ENCODE measurements around the gene DRC7. TPM values are rescaled to one million over a fixed set of nuclear protein-coding genes. Genes with fewer than 3 reads are reported as not detected.

DRC7 gene
- total and polyA plus RNA-seq, 9 of the 15 experiments (the other 6 are each of a cell fraction or from before 2014, with no cell fraction given) = 0.04 to 0.33 (median 0.12) TPM; not detected in 3

GRCh38 chr16:57689762-57690558, 4.6 kb upstream of the DRC7 start (continued):
- TF ChIP-seq SIN3A (IDR thresholded peaks at IDR 0.05; ENCODE audit: borderline replicate concordance in 2 of 2, control insufficient read depth in 1 of 2, low read depth in 2 of 2, low read length in 2 of 2) (peak in 1 of 2 experiments; percentile 23; a peak in 1 of 4 replicates), MLX (CRISPR knock-in tag; conservative IDR thresholded peaks at IDR 0.05) (no peak), ZNF134 (CRISPR knock-in tag; conservative IDR thresholded peaks at IDR 0.05) (0 out of 2 replicates have a peak, but pooled peaks have one; percentile 39)

- intact Hi-C loops (cut with micrococcal nuclease) = loop anchor here (1.0 to 5.0 kb wide), 3 partner anchors 15 to 46 kb away; partner anchors contain the start of gene KATNB1
- no peaks in the 10 kb centered on the region for H4K20me1 ChIP-seq (replicated peaks; ENCODE audit: control insufficient read depth, insufficient read depth, low read length)
- H3K9me3 ChIP-seq (replicated peaks; ENCODE audit: control insufficient read depth, insufficient read depth, low read depth, low read length) = no peaks in the 10 kb centered on the region
- peak overlapping the region; percentile 19; the same call in 1 of the 2 replicates for H3K4me2 ChIP-seq (ENCODE audit: insufficient read depth, low read length)
- no peaks in the 10 kb centered on the region for H3K36me3 ChIP-seq (ENCODE audit: control insufficient read depth, insufficient read depth, low read length)
- FAIRE-seq = peak; percentile 63
- ChIA-PET CTCF (ENCODE audit: low intra/inter-chr PET ratio) (no interaction called here), POLR2A (interaction anchor here (0.5 to 2.2 kb wide), 4 partner anchors 9 to 578 kb away, joined by 3 to 15 read pairs (median 3); no protein-coding TSS in a partner anchor)
- H3K27ac ChIP-seq (ENCODE audit: extremely low read depth, low read depth, low read length) = no peak overlapping the region
- H3K4me3 ChIP-seq = no peak overlapping the region
- peaks cover 54 to 63% of the 10 kb centered on the region in 2 experiments for H3K4me1 ChIP-seq (replicated peaks in 1 of 2; ENCODE audit: control insufficient read depth in 2 of 2, insufficient read depth in 2 of 2, low read length in 2 of 2)
- 0% methylated on average over 4 of the region's 4 CpGs for WGBS (ENCODE audit: insufficient coverage, low coverage, missing lambda C conversion rate)
- in situ Hi-C loops (cut with MboI) = no loop called here
- peaks cover 8% of the 10 kb centered on the region for H3K9me1 ChIP-seq (ENCODE audit: control insufficient read depth, insufficient read depth, low read length)
- no peaks in the 10 kb centered on the region for H3K79me2 ChIP-seq (ENCODE audit: control insufficient read depth, insufficient read depth, low read length)
- peak; percentile 62 to 80 (median 68) for DNase-seq (ENCODE audit: extremely low read depth in 1 of 4, low spot score in 3 of 4)
- no peak overlapping the region for H2AFZ ChIP-seq (ENCODE audit: low read depth, low read length)
- BruUV-seq (replicated peaks) = no TSS peak
- no peaks in the 10 kb centered on the region for H3K27me3 ChIP-seq (ENCODE audit: control insufficient read depth in 2 of 2, insufficient read depth in 2 of 2, low read length in 2 of 2)
- peak; percentile 14; the same call in 2 of the 3 replicates for ATAC-seq
- no peak overlapping the region for H3K9ac ChIP-seq (ENCODE audit: insufficient read depth in 1 of 2, low read depth in 2 of 2, low read length in 2 of 2)
- TF ChIP-seq KLF16 (IDR thresholded peaks at IDR 0.05) = peak; percentile 53; the same call in 1 of the 2 replicates
- no peak for TF ChIP-seq RFX7 (CRISPR knock-in tag; IDR thresholded peaks at IDR 0.05)
- TF ChIP-seq JUND (IDR thresholded peaks at IDR 0.05; ENCODE audit: borderline replicate concordance, low read depth, low read length) = peak; percentile 3; the same call in 1 of the 2 replicates
- TF ChIP-seq JUND (tag; IDR thresholded peaks at IDR 0.05; ENCODE audit: borderline replicate concordance, low read depth, low read length) = peak; percentile 40; the same call in 1 of the 3 replicates
- TF ChIP-seq, protein P1, sequence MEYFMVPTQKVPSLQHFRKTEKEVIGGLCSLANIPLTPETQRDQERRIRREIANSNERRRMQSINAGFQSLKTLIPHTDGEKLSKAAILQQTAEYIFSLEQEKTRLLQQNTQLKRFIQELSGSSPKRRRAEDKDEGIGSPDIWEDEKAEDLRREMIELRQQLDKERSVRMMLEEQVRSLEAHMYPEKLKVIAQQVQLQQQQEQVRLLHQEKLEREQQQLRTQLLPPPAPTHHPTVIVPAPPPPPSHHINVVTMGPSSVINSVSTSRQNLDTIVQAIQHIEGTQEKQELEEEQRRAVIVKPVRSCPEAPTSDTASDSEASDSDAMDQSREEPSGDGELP (CRISPR knock-in tag; IDR thresholded peaks at IDR 0.05; ENCODE audit: borderline replicate concordance) = peak; percentile 62; the same call in 1 of the 2 replicates
- no peak for TF ChIP-seq GTF2F1 (IDR thresholded peaks at IDR 0.05; ENCODE audit: low read depth, low read length)
- TF ChIP-seq PHB2 (IDR thresholded peaks at IDR 0.05; ENCODE audit: low read depth) = peak; percentile 23; the same call in 1 of the 2 replicates
- no peak for TF ChIP-seq JUN (IDR thresholded peaks at IDR 0.05; ENCODE audit: borderline replicate concordance, low read depth, low read length)
- no peak for TF ChIP-seq JUN (CRISPR knock-in tag; IDR thresholded peaks at IDR 0.05; ENCODE audit: borderline replicate concordance)
- no peak for TF ChIP-seq NR2C1 (IDR thresholded peaks at IDR 0.05)
- TF ChIP-seq NR2C1 (tag; IDR thresholded peaks at IDR 0.05) = peak; percentile 14; the same call in 1 of the 2 replicates
These were observed 3.7 kb upstream of the DRC7 start for GRCh38 chr16:57690782-57691471.
